Fibroblast of the aortic adventitia (primary cell): Measurements from ENCODE around the gene RBL1. TPM values are rescaled to one million over a fixed set of nuclear protein-coding genes. Genes with fewer than 3 reads are reported as not detected.
"Not testable (repeated sequence)": the region's sequence is repeated elsewhere in the genome, so short reads cannot be mapped to it uniquely, and the experiment has no call there.

ENCODE experiments used
- DNase-seq: peaks from one replicate; pipeline ENCODE4 v3.0.0-alpha.2; 2010; ENCODE audit warnings: low read depth
- H3K4me3 ChIP-seq: 2 replicates; pipeline ENCODE4 v1.5.1; 2011; ENCODE audit warnings: low read depth, mild to moderate bottlenecking, control low read depth, low read length, moderate library complexity
- total RNA-seq: library from RNA; depleted of rRNA; stranded (reverse); fragments of >200 nt; gene quantifications from 2 replicates; pipeline ENCODE4 v1.2.3, GENCODE V29; 2012; ENCODE audit warnings: low replicate concordance
- TF ChIP-seq, protein P1 (sequence below): IDR thresholded peaks from 2 replicates; pipeline ENCODE4 v1.5.1; 2011; ENCODE audit warnings: mild to moderate bottlenecking, low read length, control low read depth, inconsistent platforms; ENCODE audit not compliant: insufficient read depth

The RBL1 gene
- total RNA-seq, 1 donor: 31.9 TPM

DNA sequence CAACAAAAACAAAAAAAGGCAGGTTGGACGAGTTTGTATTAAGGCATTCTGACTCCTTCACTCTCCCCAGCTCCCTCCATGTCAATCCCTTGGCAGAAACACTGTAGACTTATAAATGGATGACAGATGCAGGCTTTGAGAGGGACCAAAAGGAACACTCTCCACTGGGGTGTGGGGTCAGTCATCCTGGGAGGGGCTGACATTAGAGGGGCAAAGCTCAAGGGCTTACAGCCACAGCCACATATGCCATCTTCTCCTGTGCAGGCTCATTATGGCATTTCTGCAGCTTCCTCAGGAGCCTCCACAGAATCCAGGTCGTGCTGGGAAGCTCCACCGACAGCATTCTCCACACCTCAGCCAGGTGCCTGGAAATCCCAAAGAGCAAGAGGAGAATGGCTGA lies 33.0 kb upstream of the RBL1 start:
- TF ChIP-seq, protein P1, sequence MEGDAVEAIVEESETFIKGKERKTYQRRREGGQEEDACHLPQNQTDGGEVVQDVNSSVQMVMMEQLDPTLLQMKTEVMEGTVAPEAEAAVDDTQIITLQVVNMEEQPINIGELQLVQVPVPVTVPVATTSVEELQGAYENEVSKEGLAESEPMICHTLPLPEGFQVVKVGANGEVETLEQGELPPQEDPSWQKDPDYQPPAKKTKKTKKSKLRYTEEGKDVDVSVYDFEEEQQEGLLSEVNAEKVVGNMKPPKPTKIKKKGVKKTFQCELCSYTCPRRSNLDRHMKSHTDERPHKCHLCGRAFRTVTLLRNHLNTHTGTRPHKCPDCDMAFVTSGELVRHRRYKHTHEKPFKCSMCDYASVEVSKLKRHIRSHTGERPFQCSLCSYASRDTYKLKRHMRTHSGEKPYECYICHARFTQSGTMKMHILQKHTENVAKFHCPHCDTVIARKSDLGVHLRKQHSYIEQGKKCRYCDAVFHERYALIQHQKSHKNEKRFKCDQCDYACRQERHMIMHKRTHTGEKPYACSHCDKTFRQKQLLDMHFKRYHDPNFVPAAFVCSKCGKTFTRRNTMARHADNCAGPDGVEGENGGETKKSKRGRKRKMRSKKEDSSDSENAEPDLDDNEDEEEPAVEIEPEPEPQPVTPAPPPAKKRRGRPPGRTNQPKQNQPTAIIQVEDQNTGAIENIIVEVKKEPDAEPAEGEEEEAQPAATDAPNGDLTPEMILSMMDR: no peak
- no peak for DNase-seq
- H3K4me3 ChIP-seq: no peak overlapping the region

DNA sequence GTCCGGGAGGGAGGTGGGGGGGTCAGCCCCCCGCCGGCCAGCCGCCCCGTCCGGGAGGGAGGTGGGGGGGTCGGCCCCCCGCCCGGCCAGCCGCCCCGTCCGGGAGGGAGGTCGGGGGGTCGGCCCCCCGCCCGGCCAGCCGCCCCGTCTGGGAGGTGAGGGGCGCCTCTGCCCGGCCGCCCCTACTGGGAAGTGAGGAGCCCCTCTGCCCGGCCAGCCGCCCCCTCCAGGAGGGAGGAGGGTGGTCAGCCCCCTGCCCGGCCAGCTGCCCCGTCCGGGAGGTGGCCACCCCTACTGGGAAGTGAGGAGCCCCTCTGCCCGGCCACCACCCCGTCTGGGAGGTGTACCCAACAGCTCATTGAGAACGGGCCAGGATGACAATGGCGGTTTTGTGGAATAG lies 30.5 kb upstream of the RBL1 start:
- H3K4me3 ChIP-seq, DNase-seq: not testable (repeated sequence)

DNA sequence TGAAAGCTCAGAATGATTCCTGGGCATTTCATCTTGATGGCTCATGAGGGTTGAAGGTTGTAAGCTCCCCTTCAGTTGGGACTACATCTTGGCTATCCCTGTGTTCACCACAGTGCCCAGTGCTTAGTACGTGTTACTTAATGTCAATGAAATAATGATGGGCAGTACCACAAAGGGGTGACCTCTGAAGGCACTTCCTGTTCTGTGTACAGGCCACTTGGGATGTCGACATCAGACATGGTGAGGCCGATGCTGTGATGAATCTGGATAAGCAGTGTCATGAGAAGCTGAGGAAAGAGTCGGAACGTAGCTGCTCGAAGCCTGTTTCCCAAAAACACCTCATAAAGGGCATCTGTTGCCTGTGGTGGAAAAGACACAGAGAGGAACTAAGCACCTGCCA lies 27.6 kb upstream of the RBL1 start:
- TF ChIP-seq, protein P1: no peak
- no peak overlapping the region for H3K4me3 ChIP-seq
- no peak for DNase-seq

DNA sequence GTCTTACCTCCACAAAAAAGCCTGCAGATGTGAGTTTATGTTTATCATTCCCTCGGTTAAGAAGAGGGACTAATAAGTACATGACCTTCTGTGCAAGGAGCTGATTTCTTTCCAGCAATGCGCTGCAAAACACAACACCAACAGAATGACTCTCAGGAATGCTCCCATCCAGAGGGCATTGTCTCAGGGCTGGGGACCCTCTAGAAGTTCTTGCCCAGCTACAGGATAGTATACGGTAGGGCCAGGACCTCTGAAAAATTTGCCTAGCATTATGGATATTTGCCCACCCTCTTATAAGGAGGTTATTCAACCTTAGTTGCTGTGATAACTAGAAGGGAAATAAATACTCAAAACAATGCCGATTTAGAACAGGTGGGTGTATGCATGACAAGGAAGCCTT lies 24.7 kb upstream of the RBL1 start:
- no peak for DNase-seq
- H3K4me3 ChIP-seq: no peak overlapping the region
- TF ChIP-seq, protein P1: no peak

DNA sequence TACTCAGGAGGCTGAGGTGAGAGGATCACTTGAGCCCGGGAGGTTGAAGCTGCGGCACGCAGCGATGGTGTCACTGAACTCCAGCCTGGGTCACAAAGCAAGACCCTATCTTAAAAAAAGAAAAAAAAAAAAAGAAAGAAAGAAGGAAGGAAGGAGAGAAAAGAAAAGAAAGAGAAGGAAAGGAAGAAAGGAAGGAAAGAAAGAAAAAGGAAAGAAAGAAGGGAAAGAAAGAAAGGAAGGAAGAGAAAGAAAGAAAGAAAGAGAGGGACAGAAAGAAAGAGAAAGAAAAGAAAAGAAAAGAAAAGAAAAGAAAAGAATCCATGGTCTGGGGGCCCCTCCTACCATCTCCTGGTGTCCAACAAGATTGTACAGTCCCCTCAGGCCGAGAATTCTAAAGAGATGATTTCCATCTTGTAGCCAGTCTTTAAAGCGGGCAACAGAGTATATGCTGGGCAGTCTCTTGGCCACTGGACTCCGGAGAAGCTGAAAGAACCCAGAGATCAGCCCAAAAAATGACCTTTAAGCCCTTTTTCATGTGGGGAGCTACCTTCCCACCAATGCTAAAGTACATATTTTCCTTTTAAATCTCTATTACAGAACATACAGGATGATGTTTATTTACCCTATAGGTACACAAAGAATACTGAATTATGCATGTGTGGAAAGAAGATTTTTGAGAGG lies 23.7 kb upstream of the RBL1 start:
- TF ChIP-seq, protein P1: no peak
- H3K4me3 ChIP-seq: no peak overlapping the region
- no peak for DNase-seq

DNA sequence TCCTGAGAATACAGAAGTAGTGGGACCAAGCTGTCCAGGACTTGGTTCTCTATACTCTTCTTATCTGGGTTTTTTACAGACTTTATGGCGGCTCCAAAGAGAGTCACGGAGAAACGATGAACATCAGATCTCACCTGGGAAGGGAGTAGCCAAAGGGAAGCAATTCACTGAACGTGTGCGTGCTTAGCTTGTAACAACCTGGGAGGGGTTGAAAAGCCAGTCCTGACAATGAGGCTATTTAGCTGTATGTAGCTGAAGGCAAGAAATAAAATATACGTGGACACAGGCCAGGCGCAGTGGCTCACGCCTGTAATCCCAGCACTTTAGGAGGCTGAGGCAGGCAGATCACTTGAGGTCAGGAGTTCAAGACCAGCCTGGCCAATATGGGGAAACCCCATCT lies 18.2 kb upstream of the RBL1 start:
- H3K4me3 ChIP-seq: no peak overlapping the region
- TF ChIP-seq, protein P1: no peak
- DNase-seq: no peak

DNA sequence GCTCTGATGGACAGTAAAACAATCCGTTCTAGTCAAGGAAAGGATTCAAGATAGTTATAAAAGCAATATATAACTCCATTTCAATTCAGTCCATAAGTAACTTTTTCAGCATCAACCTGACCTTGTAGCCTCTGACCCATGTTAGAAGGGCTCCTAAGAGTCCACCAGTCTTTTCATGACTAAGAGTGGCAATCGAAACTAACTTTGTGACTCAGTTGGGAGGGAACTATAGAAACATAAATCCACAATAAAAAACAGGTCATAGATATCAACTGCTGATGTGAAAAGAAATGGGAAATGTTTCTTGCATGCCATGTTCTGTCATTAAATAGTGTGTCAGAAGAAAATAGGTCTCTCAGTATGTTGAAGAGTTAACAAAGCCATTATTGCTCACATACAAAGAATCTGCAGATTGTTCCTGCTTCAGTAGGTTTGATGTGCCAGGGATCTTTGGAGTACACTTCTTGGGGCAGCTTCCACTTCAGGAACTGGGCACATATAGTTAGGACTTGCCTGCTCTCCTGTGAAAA lies 16.2 kb upstream of the RBL1 start:
- DNase-seq: no peak
- TF ChIP-seq, protein P1: no peak
- H3K4me3 ChIP-seq: no peak overlapping the region
